ENCODE measurements around the gene CACNA1D.
"Not testable (repeated sequence)": the region's sequence is repeated elsewhere in the genome, so short reads cannot be mapped to it uniquely, and the experiment has no call there.

GRCh38 chr3:53476372-53476771 lies 18.0 kb upstream of the CACNA1D start:
- TF ChIP-seq POLR2AphosphoS5 (IDR thresholded peaks at IDR 0.05; ENCODE audit: borderline replicate concordance, low read depth, low read length); EZH2 (IDR thresholded peaks at IDR 0.05): not testable (repeated sequence)
